HG03103 (cell line): Measurements from ENCODE around the gene IGF2BP1.
"Not testable (repeated sequence)": the region's sequence is repeated elsewhere in the genome, so short reads cannot be mapped to it uniquely, and the experiment has no call there.

Source experiments
- ATAC-seq: cut with Tn5 transposase; IDR thresholded peaks from one replicate; pipeline ENCODE4 v1.9.1; 2021; ENCODE audit warnings: low read depth; ENCODE audit not compliant: unreplicated experiment

IGF2BP1 gene

DNA sequence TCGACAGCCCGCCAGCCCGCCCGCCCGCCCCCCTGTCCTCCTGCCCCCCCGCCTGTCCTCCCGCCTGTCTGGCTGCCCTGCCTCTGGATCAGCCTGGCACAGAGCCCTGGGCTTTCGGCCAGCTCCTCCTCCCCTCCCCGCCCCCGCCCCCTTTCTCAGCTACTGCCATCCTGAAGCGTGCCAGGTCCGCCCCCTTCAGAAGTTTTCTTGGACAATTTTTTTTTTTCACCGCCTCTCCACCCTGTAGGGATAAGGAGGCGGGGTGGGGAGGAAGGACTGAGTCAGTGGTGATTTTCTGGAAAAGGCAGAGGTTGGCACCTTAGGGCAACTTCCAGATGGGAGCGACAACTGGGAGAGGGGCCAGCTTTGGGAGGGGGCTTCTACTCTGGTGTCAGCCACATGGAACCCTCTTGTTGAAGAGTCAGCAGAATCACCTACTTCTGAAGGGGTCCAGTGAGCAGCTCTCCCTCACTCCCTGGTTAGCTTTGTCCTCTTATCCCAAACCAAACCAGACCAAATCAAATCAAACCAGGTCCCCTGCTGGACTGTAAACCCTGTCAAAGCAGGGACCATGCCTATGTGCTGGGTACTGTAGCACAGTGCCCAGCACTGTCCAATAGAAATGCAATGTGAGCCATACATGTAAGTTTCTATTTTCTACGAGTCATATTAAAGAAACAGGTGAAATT lies 19.7 kb downstream of the IGF2BP1 start:
- no peak for ATAC-seq

- no peak for ATAC-seq
Observed at GRCh38 chr17:49018116-49018612, 21.0 kb downstream of the IGF2BP1 start.

GRCh38 chr17:49018748-49019147 lies 21.6 kb downstream of the IGF2BP1 start:
- no peak for ATAC-seq

DNA sequence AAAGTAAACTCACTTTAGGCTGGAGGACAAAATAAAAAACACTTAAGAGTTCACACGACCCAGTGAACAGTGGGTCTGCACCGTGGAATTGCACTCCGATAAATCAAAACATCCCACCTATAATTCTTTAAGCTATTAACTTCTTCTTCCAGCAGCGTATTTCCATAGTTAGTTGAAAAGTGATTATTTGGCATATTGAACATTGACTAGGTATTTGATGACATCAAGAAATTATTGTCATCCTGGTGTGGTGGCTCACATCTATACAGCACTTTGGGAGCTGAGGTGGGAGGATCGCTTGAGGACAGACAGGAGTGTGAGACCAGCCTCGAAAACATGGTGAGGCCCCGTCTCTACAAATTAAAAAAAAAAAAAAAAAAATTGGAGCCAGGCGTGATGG lies 23.4 kb downstream of the IGF2BP1 start:
- no peak for ATAC-seq

- ATAC-seq: no peak
Observed at GRCh38 chr17:49021095-49021767, 24.0 kb downstream of the IGF2BP1 start.

DNA sequence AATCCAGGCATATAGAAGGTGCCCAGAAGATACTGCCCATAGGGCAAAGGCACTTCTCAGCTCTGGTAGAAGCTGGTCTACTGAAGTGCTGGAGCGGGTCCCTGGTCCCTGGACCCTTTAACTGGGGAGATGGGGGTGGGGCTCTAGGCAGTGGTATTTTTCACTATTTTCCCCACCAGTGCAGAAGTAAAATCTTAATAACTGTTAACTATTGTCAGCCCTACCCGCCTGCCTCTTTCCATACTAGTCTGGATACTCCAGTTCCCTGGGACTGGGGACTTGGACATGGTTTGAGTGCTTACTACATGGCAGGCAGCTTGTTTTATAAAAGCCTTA lies 24.6 kb downstream of the IGF2BP1 start:
- no peak for ATAC-seq

- ATAC-seq: no peak
Observed at GRCh38 chr17:49022391-49022941, 25.3 kb downstream of the IGF2BP1 start.

- ATAC-seq: no peak
Observed at GRCh38 chr17:49024523-49024922, 27.3 kb downstream of the IGF2BP1 start.

DNA sequence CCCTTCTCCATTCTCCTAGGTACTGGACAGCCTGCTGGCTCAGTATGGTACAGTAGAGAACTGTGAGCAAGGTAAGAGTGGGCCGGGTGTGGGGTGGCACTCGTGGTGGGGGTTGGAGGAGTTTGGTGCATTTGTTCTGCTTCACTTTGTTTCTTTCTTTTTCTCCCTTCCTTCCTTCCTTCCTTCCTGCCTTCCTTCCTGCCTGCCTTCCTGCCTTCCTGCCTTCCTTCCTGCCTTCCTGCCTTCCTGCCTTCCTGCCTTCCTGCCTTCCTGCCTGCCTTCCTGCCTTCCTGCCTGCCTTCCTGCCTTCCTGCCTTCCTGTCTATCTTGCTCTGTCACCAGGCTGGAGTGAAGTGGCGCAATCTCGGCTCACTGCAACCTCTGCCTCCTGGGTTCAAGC lies 29.3 kb downstream of the IGF2BP1 start:
- ATAC-seq: not testable (repeated sequence)

DNA sequence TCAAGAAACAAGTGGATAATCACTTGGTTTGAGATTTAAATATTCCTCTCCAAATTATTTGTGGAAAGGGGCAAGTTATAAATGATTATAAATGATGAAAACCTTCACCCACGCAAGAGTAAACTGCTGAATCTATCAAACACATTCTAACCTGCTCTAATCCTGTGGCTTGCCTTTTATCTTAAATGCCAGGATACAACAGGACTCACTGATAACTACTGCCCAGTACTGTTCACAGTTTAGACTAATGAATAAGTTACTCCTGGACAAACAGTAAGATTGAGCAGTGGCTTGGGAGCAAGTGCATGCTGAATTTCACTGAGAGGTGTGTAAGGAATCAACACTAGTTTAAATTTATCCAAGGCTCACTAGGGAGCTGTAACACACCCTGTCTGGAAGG lies 31.1 kb downstream of the IGF2BP1 start:
- no peak for ATAC-seq

DNA sequence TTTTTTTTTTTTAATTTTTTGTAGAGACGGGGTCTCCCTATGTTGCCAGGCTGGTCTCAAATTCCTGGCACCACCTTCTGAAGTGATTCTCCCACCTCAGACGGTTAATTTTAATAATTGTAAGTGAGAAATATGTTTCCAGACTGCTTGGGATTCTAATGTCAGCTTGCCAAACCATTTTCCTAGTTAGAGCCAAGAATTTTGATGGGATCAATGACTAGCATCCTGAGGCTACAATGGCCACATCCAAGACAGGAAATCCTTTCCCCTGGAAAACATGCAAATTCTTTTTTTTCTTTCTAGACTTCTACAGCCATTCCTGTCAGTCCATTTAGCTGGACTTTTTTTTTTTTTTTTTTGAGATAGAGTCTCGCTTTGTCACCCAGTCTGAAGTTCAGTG lies 32.6 kb downstream of the IGF2BP1 start:
- no peak for ATAC-seq

DNA sequence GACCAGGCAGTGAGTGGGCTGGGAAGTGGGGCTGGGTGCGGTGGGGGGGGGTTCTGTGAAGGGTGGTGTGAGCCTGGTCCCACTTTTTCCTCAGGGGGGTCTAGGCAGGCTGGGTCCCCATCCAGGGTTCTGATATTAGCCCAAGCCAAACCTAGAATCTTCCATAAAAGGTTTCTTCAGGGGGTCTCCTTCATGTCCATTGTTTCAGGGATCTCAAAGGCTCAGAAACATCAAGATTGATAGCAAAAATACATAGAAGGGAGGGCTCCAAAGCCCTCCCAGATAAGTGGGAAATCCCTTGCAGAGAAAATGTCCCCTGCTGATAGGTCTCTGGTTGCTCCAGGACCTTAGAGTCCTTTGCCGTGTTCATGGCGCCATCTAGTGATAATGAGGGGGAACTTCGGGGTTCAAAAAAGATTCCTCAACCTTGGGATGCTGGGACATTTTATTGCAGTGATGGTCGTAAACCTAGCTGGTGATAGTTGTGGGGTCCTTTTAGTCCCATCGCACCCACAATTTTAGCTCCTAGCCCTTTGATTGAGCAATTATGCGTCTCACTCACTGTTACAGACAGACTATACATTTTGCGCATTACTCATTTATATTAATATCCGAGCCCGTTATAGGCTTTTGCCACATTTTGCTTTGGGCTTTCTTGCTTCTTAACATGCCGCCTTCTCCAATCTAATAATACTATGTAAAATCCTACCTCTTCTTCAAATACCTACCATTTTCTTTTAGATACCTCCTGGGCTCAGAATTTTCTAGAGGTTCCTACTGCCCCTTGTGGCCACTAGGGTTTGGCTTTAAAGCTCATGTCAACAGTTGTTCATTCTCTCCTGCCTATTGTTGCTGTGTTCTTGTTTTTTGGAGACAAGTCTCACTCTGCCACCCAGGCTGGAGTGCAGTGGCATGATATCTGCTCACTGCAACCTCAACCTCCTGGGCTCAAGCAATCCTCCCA lies 35.1 kb downstream of the IGF2BP1 start:
- ATAC-seq: no peak

DNA sequence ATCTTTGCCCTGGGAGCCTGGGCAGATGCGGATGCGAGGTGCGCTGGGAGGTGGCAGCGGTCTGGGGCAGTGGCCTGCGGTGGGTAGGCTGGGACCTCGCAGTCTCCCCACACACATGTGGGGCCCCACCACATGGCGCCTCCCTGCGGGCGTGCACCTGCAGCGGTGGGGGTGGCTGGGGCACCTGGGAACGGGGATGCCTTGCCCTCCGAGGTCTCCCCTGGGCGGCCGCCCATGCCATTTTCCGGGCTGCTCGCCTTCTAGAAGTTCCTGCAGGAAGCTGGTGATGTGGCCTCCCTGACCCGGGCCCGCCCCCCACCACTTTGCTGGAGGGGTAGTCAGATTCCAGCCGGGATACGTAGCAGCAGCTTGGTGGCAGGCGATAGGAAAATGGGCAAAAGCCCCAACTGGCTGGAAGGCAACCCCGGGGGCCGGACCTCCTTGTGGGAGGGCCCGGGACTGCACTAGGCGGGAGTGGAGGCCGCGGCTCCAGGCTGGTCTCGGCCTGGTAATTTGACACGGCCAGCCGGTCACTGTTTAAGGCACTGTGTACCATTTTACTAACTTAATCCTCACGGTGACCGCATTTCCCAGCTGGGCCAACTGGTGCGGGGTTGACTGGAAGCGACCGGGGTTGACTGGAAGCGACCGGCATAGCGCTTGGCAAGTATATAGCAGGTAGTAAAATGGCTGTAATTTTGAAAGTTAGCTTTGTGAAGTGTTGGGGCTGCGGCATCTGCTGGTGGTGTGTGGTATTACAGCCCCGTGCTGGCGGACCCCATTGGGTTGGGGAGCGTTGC lies 38.5 kb downstream of the IGF2BP1 start:
- ATAC-seq: no peak

DNA sequence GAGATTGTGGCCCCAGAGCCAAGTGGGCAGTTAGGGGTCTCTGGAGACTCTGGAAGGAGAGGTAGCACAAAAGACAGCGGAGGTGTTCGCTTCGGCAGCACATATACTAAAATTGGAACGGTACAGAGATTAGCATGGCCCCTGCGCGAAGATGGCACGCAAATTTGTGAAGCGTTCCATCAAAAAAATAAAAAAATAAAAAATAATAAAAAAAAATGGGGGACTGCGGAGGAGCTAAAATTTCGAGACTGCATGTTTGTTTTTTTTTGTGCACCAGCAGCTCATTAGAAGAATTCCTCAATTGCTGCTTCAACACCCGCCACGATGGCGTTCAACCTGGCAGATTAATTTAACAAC lies 39.1 kb downstream of the IGF2BP1 start:
- ATAC-seq: no peak

- no peak for ATAC-seq
Observed at GRCh38 chr17:49038138-49038537, 41.0 kb downstream of the IGF2BP1 start.

GRCh38 chr17:49038544-49038943 lies 41.4 kb downstream of the IGF2BP1 start:
- no peak for ATAC-seq

GRCh38 chr17:49039518-49039917 lies 42.3 kb downstream of the IGF2BP1 start:
- ATAC-seq: not testable (repeated sequence)

GRCh38 chr17:49041527-49041926 lies 44.3 kb downstream of the IGF2BP1 start:
- no peak for ATAC-seq

GRCh38 chr17:49045376-49045775 lies 48.2 kb downstream of the IGF2BP1 start:
- no peak for ATAC-seq

DNA sequence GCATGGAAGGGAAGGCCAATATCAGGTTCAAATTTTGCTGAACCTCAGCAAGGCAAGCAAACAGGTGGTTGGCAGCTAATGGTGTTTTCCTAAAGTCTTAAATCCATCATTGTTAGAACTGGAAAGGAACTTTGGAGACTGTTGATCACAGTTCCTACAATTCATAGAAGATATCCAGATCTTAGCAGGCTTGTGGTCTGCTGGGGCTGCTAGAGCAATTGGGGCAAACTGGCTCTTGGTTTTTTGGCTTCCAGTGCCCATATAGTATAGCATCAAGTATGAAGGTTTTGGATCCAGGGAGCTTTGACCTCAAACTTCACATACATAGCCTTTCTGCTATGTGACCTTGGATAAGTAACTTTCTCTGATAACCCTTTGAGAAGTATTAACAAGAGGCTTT lies 49.7 kb downstream of the IGF2BP1 start:
- no peak for ATAC-seq
